ENCODE data around the gene PLXND1.
A peak's percentile ranks its signal among the peaks of the same experiment; 100 is the strongest.

The PLXND1 gene

GRCh38 chr3:129593230-129593594, 13.3 kb downstream of the PLXND1 start:
- H3K9me3 Mint-ChIP-seq = no peaks in the 10 kb centered on the region
- no peak for DNase-seq (ENCODE audit: low spot score in 2 of 2)
- peak overlapping the region; percentile 72 for H3K4me3 Mint-ChIP-seq
- H3K27ac Mint-ChIP-seq = peak overlapping the region; percentile 83
- peaks cover 12% of the 10 kb centered on the region for H3K36me3 Mint-ChIP-seq
- ATAC-seq = peak; percentile 4
- peaks cover 50% of the 10 kb centered on the region for H3K4me1 Mint-ChIP-seq

GRCh38 chr3:129592381-129593131, 13.9 kb downstream of the PLXND1 start:
- DNase-seq (ENCODE audit: low spot score in 2 of 2) (no peak), ATAC-seq (no peak)
- Mint-ChIP-seq H3K27ac (no peak overlapping the region), H3K36me3 (peaks cover 16% of the 10 kb centered on the region), H3K4me3 (peak overlapping the region; percentile 72), H3K4me1 (peaks cover 50% of the 10 kb centered on the region), H3K9me3 (no peaks in the 10 kb centered on the region)

- peaks cover 19% of the 10 kb centered on the region for H3K36me3 Mint-ChIP-seq
These were observed 14.5 kb downstream of the PLXND1 start for GRCh38 chr3:129591932-129592331.

GRCh38 chr3:129590215-129590614, 16.3 kb downstream of the PLXND1 start:
- H3K4me1 Mint-ChIP-seq = peaks cover 48% of the 10 kb centered on the region
- ATAC-seq (no peak), DNase-seq (ENCODE audit: low spot score in 2 of 2) (no peak)
- H3K9me3 Mint-ChIP-seq = no peaks in the 10 kb centered on the region
- H3K4me3 Mint-ChIP-seq = no peak overlapping the region
- H3K27ac Mint-ChIP-seq = no peak overlapping the region
- H3K36me3 Mint-ChIP-seq = peaks cover 19% of the 10 kb centered on the region

More at GRCh38 chr3:129591932-129592331, 14.5 kb downstream of the PLXND1 start:
- Mint-ChIP-seq H3K27ac (no peak overlapping the region), H3K9me3 (no peaks in the 10 kb centered on the region), H3K4me3 (no peak overlapping the region), H3K4me1 (peaks cover 52% of the 10 kb centered on the region)
- ATAC-seq (no peak), DNase-seq (ENCODE audit: low spot score in 2 of 2) (no peak)

GRCh38 chr3:129587566-129588210, 18.8 kb downstream of the PLXND1 start:
- Mint-ChIP-seq H3K4me3 (no peak overlapping the region), H3K4me1 (peaks cover 25% of the 10 kb centered on the region), H3K9me3 (no peaks in the 10 kb centered on the region), H3K36me3 (peaks cover 7% of the 10 kb centered on the region), H3K27ac (peak overlapping the region; percentile 76)
- DNase-seq (ENCODE audit: low spot score in 2 of 2) = no peak
- ATAC-seq = no peak

GRCh38 chr3:129586746-129587430, 19.6 kb downstream of the PLXND1 start:
- peaks cover 7% of the 10 kb centered on the region for H3K36me3 Mint-ChIP-seq
- H3K27ac Mint-ChIP-seq = no peak overlapping the region
- no peaks in the 10 kb centered on the region for H3K9me3 Mint-ChIP-seq
- peaks cover 22% of the 10 kb centered on the region for H3K4me1 Mint-ChIP-seq
- no peak overlapping the region for H3K4me3 Mint-ChIP-seq
- DNase-seq (ENCODE audit: low spot score in 2 of 2) (no peak), ATAC-seq (no peak)

- peaks cover 21% of the 10 kb centered on the region for H3K4me1 Mint-ChIP-seq
These were observed 20.4 kb downstream of the PLXND1 start for GRCh38 chr3:129585949-129586657.

GRCh38 chr3:129584631-129585030, 21.8 kb downstream of the PLXND1 start:
- H3K4me3 Mint-ChIP-seq = no peak overlapping the region
- H3K4me1 Mint-ChIP-seq = peaks cover 20% of the 10 kb centered on the region
- no peak for ATAC-seq
- peaks cover 7% of the 10 kb centered on the region for H3K36me3 Mint-ChIP-seq
- no peak overlapping the region for H3K27ac Mint-ChIP-seq
- H3K9me3 Mint-ChIP-seq = no peaks in the 10 kb centered on the region
- DNase-seq (ENCODE audit: low spot score in 2 of 2) = no peak

More at GRCh38 chr3:129585949-129586657, 20.4 kb downstream of the PLXND1 start:
- Mint-ChIP-seq H3K4me3 (no peak overlapping the region), H3K9me3 (no peaks in the 10 kb centered on the region), H3K36me3 (peaks cover 7% of the 10 kb centered on the region), H3K27ac (peak overlapping the region; percentile 36)
- ATAC-seq = no peak
- DNase-seq (ENCODE audit: low spot score in 2 of 2) = no peak

GRCh38 chr3:129583289-129583688, 23.2 kb downstream of the PLXND1 start:
- ATAC-seq (no peak), DNase-seq (ENCODE audit: low spot score in 2 of 2) (no peak)
- Mint-ChIP-seq H3K27ac (peak overlapping the region; percentile 43), H3K36me3 (peaks cover 7% of the 10 kb centered on the region), H3K4me1 (peaks cover 29% of the 10 kb centered on the region), H3K4me3 (no peak overlapping the region), H3K9me3 (no peaks in the 10 kb centered on the region)

GRCh38 chr3:129582799-129583198, 23.7 kb downstream of the PLXND1 start:
- DNase-seq (ENCODE audit: low spot score in 2 of 2) (no peak), ATAC-seq (no peak)
- Mint-ChIP-seq H3K9me3 (no peaks in the 10 kb centered on the region), H3K27ac (peak overlapping the region; percentile 43), H3K4me3 (no peak overlapping the region), H3K4me1 (peaks cover 31% of the 10 kb centered on the region), H3K36me3 (peaks cover 5% of the 10 kb centered on the region)

- Mint-ChIP-seq H3K4me1 (peaks cover 35% of the 10 kb centered on the region), H3K9me3 (no peaks in the 10 kb centered on the region), H3K27ac (peak overlapping the region; percentile 83), H3K4me3 (no peak overlapping the region), H3K36me3 (no peaks in the 10 kb centered on the region)
- no peak for ATAC-seq
- no peak for DNase-seq (ENCODE audit: low spot score in 2 of 2)
These were observed 24.9 kb downstream of the PLXND1 start for GRCh38 chr3:129581623-129582022.

GRCh38 chr3:129579991-129580390, 26.5 kb downstream of the PLXND1 start:
- Mint-ChIP-seq H3K4me1 (peaks cover 51% of the 10 kb centered on the region), H3K4me3 (no peak overlapping the region), H3K27ac (peak overlapping the region; percentile 96), H3K9me3 (no peaks in the 10 kb centered on the region), H3K36me3 (no peaks in the 10 kb centered on the region)
- ATAC-seq (no peak), DNase-seq (ENCODE audit: low spot score in 2 of 2) (no peak)

- H3K36me3 Mint-ChIP-seq = peaks cover 7% of the 10 kb centered on the region
- ATAC-seq (peak; percentile 67), DNase-seq (ENCODE audit: low spot score in 2 of 2) (peak in 1 of 2 donors; percentile 15)
- no peaks in the 10 kb centered on the region for H3K9me3 Mint-ChIP-seq
- H3K27ac Mint-ChIP-seq = peak overlapping the region; percentile 96
- H3K4me3 Mint-ChIP-seq = peak overlapping the region; percentile 81
- H3K4me1 Mint-ChIP-seq = peaks cover 61% of the 10 kb centered on the region
These were observed 28.3 kb downstream of the PLXND1 start for GRCh38 chr3:129577925-129578786.

- no peak for ATAC-seq
- H3K36me3 Mint-ChIP-seq = peaks cover 7% of the 10 kb centered on the region
- no peaks in the 10 kb centered on the region for H3K9me3 Mint-ChIP-seq
- peaks cover 64% of the 10 kb centered on the region for H3K4me1 Mint-ChIP-seq
- DNase-seq (ENCODE audit: low spot score in 2 of 2) = no peak
- H3K27ac Mint-ChIP-seq = peak overlapping the region; percentile 96
- H3K4me3 Mint-ChIP-seq = peak overlapping the region; percentile 81
These were observed 29.1 kb downstream of the PLXND1 start for GRCh38 chr3:129577366-129577765.
